NCI-H526 (cell line): ENCODE data around the gene TCF23.
"Not testable (repeated sequence)": the region's sequence is repeated elsewhere in the genome, so short reads cannot be mapped to it uniquely, and the experiment has no call there.

Experiments used
- DNase-seq, 2 experiments: peaks; one replicate each; lab custom pipeline; 2025; lab: John Stamatoyannopoulos, UW

TCF23 gene

GRCh38 chr2:27154488-27154887, 5.7 kb downstream of the TCF23 start:
- DNase-seq: no peak

GRCh38 chr2:27155069-27155520, 6.3 kb downstream of the TCF23 start:
- DNase-seq: no peak

- no peak for DNase-seq
These were observed 9.7 kb downstream of the TCF23 start for GRCh38 chr2:27158468-27158867.

GRCh38 chr2:27159271-27159670, 10.5 kb downstream of the TCF23 start:
- DNase-seq: no peak

- no peak for DNase-seq
These were observed 11.4 kb downstream of the TCF23 start for GRCh38 chr2:27160191-27160590.

- no peak for DNase-seq
These were observed 13.6 kb downstream of the TCF23 start for GRCh38 chr2:27162151-27163121.

GRCh38 chr2:27164960-27165763, 16.4 kb downstream of the TCF23 start:
- DNase-seq: no peak

- no peak for DNase-seq
These were observed 22.0 kb downstream of the TCF23 start for GRCh38 chr2:27170581-27171337.

- DNase-seq: no peak
These were observed 22.6 kb downstream of the TCF23 start for GRCh38 chr2:27171351-27171848.

GRCh38 chr2:27174638-27175037, 25.8 kb downstream of the TCF23 start:
- DNase-seq: no peak

GRCh38 chr2:27175330-27175729, 26.5 kb downstream of the TCF23 start:
- no peak for DNase-seq

- not testable (repeated sequence) for DNase-seq
These were observed 27.0 kb downstream of the TCF23 start for GRCh38 chr2:27175781-27176180.

GRCh38 chr2:27177441-27178351, 28.9 kb downstream of the TCF23 start:
- DNase-seq: no peak

GRCh38 chr2:27178469-27178868, 29.7 kb downstream of the TCF23 start:
- no peak for DNase-seq

- DNase-seq: no peak
These were observed 30.7 kb downstream of the TCF23 start for GRCh38 chr2:27179344-27180000.

- DNase-seq: no peak
These were observed 33.5 kb downstream of the TCF23 start for GRCh38 chr2:27182346-27182745.

GRCh38 chr2:27184115-27184514, 35.3 kb downstream of the TCF23 start:
- no peak for DNase-seq

- no peak for DNase-seq
These were observed 36.7 kb downstream of the TCF23 start for GRCh38 chr2:27185331-27186026.

- no peak for DNase-seq
These were observed 38.0 kb downstream of the TCF23 start for GRCh38 chr2:27186613-27187345.
